Measurements from ENCODE around the gene ANKS1A. TPM values are rescaled to one million over a fixed set of nuclear protein-coding genes. Genes with fewer than 3 reads are reported as not detected.

Gene ANKS1A
- total and polyA plus RNA-seq, 2 experiments from 2014 or later: 12.1 to 31.9 TPM

- Histone ChIP-seq H3F3A (replicated peaks; ENCODE audit: low read depth) (no peaks in the 10 kb centered on the region), H3K36me3 (ENCODE audit: insufficient read depth) (no peaks in the 10 kb centered on the region), H3K79me2 (replicated peaks; ENCODE audit: insufficient read depth) (no peaks in the 10 kb centered on the region), H3K27me3 (ENCODE audit: insufficient read depth) (no peaks in the 10 kb centered on the region), H4K20me1 (replicated peaks; ENCODE audit: insufficient read depth) (no peaks in the 10 kb centered on the region), H3K4me2 (no peak overlapping the region), H3K4me1 (ENCODE audit: insufficient read depth) (peaks cover 19% of the 10 kb centered on the region), H2AFZ (no peak overlapping the region), H3K9me2 (ENCODE audit: insufficient read depth) (no peaks in the 10 kb centered on the region), H3K27ac (ENCODE audit: low read depth) (no peak overlapping the region), H3K4me3 (no peak overlapping the region)
- peaks cover 7% of the 10 kb centered on the region; the same call in 2 of the 3 replicates for H3K36me3 Mint-ChIP-seq (ENCODE audit: low read depth)
- no peak overlapping the region for H3K4me3 Mint-ChIP-seq
- ATAC-seq (no peak), DNase-seq (ENCODE audit: low spot score) (no peak)
- H3K4me1 Mint-ChIP-seq: peaks cover 2% of the 10 kb centered on the region; the same call in 1 of the 3 replicates
- H3K27me3 Mint-ChIP-seq (ENCODE audit: insufficient read depth, low read depth, poor library complexity): peaks cover 8% of the 10 kb centered on the region
- TF ChIP-seq ZNF462 (CRISPR knock-in tag; IDR thresholded peaks at IDR 0.05): no peak
- TF ChIP-seq CREB1 (CRISPR knock-in tag; IDR thresholded peaks at IDR 0.05; ENCODE audit: low read depth): no peak
- TF ChIP-seq ETS1 (IDR thresholded peaks at IDR 0.05): no peak
- TF ChIP-seq JUNB (IDR thresholded peaks at IDR 0.05; ENCODE audit: unreplicated experiment): no peak
- TF ChIP-seq NANOG (IDR thresholded peaks at IDR 0.05; ENCODE audit: borderline replicate concordance): no peak
- TF ChIP-seq REST (IDR thresholded peaks at IDR 0.05; ENCODE audit: unreplicated experiment): no peak
- no peak overlapping the region for H3K27ac Mint-ChIP-seq
- H3K9me3 Mint-ChIP-seq: no peaks in the 10 kb centered on the region
Observed at GRCh38 chr6:35051997-35052583, 163.0 kb downstream of the ANKS1A start.

All from GM23338 (cell line).